GM19035 (cell line): ENCODE results near the gene SLC26A6.

Source experiments
- ATAC-seq: cut with Tn5 transposase; IDR thresholded peaks from one replicate; pipeline ENCODE4 v1.9.1; 2021; ENCODE audit not compliant: unreplicated experiment

SLC26A6 gene, protein sequence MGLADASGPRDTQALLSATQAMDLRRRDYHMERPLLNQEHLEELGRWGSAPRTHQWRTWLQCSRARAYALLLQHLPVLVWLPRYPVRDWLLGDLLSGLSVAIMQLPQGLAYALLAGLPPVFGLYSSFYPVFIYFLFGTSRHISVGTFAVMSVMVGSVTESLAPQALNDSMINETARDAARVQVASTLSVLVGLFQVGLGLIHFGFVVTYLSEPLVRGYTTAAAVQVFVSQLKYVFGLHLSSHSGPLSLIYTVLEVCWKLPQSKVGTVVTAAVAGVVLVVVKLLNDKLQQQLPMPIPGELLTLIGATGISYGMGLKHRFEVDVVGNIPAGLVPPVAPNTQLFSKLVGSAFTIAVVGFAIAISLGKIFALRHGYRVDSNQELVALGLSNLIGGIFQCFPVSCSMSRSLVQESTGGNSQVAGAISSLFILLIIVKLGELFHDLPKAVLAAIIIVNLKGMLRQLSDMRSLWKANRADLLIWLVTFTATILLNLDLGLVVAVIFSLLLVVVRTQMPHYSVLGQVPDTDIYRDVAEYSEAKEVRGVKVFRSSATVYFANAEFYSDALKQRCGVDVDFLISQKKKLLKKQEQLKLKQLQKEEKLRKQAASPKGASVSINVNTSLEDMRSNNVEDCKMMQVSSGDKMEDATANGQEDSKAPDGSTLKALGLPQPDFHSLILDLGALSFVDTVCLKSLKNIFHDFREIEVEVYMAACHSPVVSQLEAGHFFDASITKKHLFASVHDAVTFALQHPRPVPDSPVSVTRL

DNA sequence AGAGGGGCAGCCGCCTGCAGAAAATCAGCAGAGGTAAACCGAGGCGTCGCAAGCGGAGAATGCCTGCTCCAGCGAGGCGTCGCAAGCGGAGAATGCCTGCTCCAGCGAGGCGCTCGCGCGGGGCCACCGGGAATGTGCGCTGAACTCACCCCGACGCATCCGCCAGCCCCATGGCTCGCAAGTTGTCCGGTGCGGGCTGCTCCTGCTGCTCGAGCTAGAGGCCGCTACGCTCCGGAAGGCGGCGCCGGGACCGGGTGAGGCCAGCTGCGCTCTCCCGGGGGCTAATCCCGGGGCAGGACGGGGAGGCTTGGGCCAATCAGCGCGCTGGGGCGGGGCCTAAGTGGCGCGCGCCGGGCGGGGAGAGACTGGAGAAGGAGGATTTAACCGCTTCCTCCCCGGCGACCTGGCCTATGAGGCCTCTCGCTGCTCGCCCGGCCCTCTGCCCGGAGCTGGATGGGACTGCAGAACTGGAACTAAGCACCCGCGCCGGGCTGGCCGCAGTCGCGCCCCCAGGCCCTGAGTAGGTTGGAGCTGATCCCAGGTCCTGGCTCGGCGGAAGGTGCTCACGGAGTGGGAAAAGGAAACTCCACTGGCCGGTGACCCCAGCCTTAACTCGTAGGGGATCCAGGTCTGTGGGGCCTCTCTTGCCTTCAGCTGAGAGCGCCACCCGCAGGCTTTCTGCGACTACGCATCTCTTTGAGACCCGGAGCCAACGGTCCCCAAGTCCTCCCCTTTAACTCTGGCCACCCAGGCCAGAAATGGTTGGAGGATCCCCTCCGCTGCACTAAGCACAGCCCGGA, at the start of gene SLC26A6:
Gene SLC26A6, minus strand, starts transcription at position 240 of the 800 bp plus-strand sequence. Its CDS starts 68 bp downstream, at position 172.
- ATAC-seq, result peak; percentile 86

DNA sequence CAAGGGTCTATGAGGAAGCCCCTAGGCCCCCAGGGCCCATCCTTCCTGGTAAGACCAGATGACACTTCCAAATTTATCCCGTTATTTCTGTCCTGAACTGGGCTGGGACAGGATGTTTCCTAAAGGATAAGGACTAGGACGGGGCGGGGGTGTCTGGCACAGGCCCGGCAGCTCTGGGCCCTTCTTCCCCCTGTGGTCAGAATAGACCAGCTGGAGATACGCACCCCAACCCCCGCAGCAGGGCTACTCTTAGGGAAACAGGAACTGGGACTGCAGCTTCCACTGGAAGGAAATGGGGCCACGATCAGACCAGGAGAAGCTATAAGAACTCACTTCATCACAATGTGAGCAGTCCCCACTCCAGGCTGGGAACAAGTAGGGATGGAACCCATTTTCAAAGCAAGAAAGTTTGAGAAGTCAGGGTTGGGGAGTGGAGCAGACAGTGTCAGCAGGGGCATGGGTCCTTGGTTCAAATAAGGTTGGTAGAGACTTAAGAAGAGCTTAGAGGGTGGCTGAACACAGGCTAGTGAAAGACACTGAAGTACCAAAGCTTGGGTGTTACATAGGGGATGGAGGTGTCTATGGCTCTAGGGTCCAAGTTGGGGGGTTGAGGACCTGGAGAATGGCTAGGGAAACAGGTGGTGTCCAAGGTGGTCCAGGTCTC, 49.4 kb upstream of the SLC26A6 start:
- no peak for ATAC-seq

DNA sequence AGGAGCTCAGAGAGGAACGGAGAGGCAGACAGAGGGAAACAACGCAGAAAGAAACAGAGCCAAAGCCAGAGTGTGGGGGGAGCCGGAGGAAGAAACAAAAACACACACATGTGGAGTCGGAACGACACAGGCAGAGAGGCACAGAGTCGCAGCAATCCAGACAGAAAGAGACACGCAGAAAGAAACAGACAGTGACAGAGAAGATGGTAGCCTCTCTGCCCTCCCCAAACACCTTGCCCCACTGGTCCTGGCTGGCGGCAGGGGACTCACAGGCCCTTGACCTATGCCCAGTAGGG, 48.7 kb upstream of the SLC26A6 start:
- no peak for ATAC-seq

DNA sequence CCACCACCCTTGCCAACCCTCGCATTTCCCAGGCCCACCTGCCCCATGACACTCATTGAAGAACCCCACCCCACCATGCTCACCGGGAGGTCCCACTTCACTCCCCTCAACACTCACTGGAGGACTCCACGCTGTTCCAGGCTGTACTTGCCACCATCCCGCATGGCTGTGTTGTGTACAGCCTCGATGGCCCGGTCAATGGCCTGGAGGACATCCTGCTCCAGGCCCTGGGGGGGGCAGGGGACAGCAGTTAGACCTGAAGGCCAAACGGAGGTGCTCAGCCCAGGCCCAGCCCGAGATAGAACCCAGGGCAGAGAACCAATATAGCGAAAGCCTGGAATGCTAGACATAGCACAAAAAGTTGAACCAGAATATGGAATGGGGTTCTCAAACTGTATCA, 47.5 kb upstream of the SLC26A6 start:
- ATAC-seq, result no peak

DNA sequence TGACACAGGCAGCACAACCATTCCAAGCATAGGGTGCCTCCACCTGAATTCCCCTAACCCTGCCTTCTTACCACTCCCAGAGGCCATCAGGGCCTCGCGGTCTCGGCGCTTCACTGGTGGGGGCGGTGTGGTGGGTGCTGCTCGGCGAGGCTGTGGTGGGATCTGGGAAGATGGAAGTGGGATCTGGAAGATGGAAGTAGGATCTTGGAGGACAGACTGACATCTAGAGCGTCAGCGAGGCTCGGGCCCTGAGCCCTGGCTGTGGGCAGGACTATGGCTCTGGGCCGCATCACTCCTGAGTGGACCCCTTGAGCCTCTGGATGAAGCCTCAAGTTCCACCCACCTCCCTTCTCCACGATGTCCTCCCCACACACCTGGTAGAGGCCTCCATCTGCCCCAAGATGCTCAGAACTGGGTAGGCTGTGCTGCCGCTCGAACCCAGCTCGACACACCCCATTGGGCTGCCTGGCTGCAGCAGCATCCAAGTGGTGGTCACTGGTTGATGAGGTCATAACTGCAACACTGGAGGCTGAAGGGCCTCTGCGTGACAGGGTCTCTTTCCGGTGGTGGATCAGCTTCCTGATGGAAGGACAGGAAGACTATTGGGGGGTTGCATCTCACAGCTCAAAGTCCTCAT, 46.8 kb upstream of the SLC26A6 start:
- ATAC-seq, result no peak

DNA sequence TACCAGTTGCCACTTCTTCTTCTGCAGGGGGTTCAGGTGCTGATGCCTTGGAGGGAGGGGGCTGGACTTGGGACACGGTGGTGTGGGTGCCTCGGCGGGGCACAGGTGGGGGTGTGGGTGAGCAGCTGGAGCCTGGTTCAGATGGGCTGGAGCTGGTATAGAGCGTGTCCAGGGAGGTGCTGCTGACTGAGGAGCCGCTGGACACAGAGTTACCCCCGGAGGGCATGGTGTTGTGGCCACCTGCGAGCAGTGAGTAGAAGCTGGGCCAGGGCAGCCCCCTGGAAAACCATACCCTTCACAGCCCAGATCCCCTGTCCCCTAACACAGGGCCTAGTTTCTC, 46.2 kb upstream of the SLC26A6 start:
- ATAC-seq, result no peak

DNA sequence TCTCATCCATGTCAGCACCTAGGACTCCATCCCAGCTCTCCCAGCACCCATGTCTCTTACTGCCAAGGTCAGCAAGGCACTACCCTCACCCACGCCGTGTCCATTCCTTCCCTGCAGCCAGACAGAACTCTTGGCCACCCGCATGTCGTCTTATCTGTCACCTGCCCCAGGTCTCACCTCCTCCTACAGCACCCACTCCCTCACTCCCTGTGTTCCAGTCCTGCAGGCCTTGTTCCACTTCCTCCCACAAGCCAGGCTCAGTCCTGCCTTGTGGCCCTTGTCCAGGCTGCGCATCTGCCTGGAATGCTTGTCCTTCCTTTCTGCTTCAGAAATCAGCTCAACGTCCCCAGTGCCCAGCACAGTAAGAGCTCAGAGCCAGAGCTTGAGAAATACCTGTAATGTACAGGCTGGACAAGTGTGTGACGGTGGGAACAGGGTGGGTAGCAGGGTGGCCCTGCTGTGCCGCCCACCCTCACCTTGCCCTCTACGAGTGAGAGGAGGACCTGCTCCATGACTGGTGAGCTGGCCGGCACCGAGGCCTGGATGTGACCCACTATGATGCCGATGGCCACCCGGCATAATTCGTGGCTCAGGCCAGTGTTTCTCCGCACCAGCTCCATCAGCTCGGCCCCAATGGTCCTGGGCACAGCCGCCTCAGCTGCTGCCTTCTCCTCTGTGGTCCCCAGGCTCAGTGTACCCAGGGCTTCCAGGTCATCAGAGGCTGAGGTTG, 45.7 kb upstream of the SLC26A6 start:
- no peak for ATAC-seq

DNA sequence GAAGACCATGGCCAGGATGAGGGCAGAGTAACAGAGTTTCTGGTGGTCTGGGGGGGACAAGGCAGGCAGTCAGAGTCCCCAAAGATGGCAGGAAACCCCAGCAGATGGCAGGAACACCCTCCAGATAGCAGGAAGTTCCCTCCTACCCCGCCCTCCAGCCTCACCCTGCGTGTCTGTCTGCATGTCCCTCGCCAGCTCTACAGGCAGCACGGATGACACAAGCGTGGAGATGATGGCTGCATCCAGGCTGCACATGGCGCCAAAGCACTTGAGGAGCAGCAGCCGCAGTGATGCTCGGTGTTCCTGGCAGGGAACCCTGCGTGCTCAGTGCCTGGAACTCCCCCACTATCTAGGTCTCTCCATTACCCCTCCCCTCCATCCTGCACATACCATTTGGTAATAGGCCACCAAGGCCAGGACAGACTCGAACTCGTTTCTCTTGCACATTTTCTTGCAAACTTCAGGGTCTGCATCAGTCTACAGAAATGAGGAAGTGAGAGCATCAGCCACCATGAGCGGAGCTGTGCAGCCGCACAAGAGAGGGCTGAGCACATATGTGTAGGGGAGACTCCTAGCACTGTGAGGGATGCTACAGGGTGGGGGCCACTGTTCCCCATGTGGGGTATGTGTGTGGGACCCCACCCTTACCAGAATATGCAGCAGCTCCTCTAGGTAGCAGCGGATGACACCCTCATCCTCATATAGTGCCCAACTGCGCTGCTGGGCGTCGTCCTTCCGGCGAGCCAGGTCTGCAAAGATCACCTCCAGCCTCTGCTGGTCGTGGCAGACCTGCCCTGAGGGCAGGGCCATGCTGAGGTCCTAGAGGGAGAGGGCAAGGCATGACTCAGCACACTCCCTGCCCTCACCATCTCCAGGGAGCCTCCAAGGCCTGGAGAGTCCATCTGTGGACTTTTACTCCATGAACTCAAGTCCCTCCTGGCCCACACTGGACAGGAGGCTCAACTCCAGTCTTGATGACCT, 44.4 kb upstream of the SLC26A6 start:
- peak; percentile 49 for ATAC-seq

DNA sequence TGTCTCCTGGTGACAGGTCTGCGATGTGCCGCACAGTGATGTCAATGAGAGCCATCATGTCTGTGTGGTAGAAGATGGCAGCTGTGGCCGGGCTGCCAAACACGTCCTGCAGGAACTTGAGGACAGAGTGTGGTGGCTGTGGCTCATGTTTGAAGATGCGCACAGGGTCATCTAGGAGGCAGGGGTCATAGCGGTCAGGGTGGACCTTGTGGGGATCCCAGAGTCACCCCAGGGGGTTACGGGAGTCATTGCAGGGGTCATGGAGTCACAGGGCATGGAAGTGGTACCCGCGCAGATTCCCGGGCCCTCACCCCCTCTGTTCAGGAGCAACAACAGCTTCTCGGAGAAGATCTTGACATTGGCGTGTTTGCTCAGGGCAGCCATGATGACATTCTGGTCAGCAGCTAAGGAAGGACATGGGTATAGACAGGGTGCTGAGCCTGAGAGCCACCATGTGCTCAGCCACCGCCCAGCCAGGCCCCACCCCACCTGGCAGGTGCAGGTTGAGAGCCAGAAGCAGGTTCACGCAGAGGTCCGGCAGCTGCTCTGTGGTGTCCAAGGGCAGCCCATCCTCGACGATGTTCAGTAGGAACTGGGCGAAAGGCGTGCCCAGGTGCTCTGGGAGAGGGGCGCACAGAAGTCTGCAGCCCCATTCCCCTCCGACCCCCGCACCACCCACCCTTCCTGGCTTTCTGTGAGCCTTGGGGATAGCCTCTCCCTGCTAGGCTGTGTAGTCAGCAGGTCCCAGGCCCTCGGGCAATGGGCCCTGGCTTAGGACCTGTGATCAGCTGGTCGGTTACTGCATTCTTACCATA, 43.5 kb upstream of the SLC26A6 start:
- no peak for ATAC-seq

DNA sequence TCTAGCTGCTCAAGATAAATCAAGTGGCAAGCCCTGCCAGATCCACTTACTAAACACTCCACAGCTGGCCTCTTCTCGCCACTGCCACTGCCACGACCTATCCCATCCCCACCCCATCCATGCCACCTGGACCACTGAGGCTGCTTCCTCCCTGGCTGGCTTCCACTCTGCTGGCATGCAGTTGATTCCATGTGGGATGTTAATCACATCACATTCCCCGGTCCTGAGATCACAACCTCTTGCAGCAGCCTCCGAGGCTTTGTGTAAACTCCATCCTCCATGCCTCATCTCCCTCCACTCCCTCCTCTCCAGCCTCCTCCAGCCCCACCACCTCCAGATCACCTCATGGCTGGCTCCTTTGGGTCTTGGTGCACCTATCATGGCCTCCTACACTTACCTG, 42.8 kb upstream of the SLC26A6 start:
- no peak for ATAC-seq

DNA sequence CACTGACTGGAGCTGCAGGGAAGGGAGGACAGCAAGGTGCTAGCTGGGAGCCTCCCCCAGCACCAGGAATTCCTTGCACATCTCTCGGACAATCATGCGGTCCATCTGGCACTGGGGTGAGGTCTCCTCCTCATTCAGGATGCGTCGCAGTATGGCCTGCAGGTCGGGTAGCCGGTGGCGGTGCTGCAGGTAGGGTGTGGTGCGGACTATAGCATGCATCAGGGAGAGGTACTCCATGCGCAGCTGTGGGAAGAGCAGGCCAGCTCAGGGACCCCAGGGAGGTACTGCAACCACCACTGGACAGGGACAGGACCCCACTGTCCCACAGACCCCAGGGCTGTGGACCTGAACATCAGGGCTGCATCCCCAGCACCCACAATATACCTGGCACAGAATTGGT, 39.2 kb upstream of the SLC26A6 start:
- no peak for ATAC-seq

DNA sequence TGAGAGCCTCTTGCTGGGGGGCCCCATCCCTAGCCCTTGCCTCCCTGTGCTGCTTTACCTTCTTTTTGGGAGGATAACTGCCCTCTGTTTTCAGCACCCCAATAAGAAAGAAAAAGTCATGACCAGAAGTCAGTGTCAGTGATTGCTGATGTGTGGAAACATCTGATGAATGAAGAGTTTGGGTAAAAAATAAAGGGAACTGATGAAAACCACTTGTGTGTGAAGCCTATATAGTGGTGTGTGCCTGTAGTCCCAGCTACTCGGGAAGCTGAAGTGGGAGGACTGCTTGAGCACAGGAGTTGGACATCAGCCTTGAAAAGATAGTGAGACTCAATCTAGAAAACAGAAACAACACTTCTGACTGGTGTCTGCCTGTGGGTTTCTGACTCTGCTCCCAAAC, 37.3 kb upstream of the SLC26A6 start:
- ATAC-seq, result no peak

DNA sequence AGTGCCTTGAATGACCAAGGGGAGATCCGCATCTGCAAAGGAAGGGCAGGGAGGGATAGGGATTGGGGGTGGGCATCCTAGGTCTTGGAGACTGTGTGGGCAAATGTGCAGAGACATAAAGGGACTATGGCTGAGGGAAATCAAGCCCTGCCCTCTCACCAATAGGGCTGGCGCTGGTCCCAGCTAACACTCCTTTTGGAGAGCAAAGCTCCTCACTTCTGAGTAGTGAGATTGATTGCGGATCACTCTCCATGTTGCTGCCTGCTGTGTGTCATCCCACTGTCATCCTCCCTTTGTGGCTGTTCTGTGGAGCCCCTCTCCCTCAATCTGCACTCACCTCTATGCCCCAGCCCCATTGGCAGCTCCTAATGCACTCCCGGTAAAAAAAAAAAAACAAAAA, 29.7 kb upstream of the SLC26A6 start:
- ATAC-seq, result no peak

DNA sequence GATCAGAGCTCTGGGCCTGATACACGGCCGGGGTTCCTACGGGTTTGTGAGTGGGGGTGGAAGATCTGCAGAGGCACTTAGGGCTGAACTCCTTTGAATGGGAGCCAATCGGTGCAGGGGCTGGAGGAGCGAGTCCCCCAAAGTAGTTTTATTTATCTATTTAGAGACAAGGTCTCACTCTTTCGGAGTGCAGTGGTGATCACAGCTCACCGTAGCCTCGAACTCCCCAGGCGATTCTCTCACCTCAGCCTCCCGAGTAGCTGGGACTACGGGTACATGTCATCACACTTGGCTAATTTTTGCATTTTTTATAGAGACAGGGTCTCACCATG, 29.0 kb upstream of the SLC26A6 start:
- ATAC-seq, result no peak

DNA sequence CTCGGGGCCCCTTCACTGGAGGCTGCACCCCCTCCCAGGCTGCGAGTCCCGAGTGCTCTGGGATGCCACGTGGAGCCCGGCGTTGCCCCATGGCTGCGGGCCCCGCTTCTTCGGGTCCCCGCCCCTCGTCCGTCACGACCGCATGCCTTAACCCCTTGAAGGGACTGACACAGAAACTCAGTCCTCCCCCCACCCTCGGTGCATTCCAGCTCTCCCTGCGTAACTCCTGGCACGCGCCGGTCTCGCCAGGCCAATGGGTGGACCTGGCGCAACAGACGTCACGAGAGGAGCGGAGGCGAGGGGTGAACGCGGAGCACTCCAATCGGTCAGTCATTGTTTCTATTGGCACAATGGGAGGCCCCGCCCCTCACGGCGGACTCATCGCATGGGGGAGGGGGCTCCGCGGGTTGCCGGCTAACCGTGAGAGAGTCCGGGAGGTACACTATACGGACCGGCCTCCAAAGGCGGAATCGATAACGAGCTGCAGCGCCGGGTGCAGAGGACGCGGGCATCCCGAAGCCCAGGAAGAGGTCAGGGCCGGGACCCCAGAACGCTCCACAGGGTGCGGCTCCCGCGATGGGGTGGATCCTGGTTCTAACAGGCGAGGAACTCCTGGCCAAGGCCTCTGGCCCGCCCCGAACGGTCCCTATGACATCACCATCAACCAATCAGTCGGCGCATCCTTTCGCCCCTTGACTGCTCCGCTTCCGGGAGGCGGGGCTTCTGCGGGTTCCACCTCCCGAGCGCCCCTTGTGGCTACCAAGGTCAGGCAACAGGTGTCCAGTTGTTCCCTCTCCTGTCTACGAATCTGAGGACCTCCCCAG, 28.4 kb upstream of the SLC26A6 start:
- peak; percentile 80 for ATAC-seq

DNA sequence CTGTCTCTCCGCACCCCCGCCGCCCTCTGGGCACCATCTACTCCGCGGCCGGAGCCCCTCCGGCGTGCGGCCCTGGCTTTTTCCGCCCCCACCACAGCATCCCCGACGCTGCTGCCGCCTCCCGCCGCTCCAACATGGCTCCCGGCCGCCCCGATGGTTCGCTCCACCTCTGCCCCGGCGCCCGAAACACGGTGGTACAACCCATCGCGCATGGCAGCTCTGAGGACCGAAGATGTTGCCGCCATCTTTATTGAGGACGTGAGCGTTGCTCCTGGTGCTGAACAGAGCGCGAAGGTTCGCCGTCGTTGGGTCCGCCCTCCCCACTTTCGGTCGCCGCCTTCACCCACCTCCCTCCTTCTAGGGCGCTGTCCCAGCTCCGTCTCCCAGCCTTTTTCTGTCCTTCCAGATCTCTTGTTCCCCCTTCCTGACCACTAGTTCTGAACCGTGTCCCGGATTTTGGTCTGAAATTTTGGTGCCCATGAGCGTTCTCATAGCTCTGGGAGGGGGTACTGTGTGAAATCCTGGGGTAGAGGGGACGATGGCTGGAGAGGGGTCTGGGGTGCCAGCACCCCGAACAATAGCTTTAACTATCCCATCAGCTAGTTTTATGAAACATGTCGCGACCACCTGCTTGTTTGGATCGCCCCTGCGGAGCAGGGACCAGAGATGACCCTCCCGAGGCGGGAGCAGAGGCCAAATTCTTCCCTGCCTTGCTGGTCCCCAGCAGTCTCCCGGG, 27.7 kb upstream of the SLC26A6 start, which contains the start of gene CELSR3:
Gene CELSR3, minus strand, starts transcription at position 134 of the 736 bp plus-strand sequence. CDS start 252 bp downstream, outside the sequence.
- no peak for ATAC-seq
